SK-N-SH (cell line): ENCODE results near the gene MAGI2. TPM values are rescaled to one million over a fixed set of nuclear protein-coding genes. Genes with fewer than 3 reads are reported as not detected.

Experiments used
- CTCF ChIA-PET: fragments of 300-600, 350-600 bp; formaldehyde crosslinking; extraction: SDS; loops from one replicate; lab custom pipeline; 2021; lab: Yijun Ruan, JAX
- POLR2A ChIA-PET: fragments of 350-600 bp; sonication (Branson Sonifier 250); formaldehyde crosslinking; extraction: SDS; loops from one replicate; lab custom pipeline; 2020; ENCODE audit warnings: antibody characterized with exemption, inconsistent platforms; lab: Yijun Ruan, JAX
- DNase-seq: peaks from one replicate; pipeline ENCODE4 v3.0.0; 2012
- H2AFZ ChIP-seq: fragments of 200-600 bp; sonication (generic); 2 replicates; pipeline ENCODE4 v1.8.1; 2016; ENCODE audit warnings: antibody characterized with exemption, mild to moderate bottlenecking, low read depth
- H3F3A ChIP-seq: fragments of 200-600 bp; sonication (generic); replicated peaks from 2 replicates; pipeline ENCODE3; 2016; ENCODE audit warnings: antibody characterized with exemption, mild to moderate bottlenecking; ENCODE audit not compliant: insufficient read depth
- H3K27ac ChIP-seq, 2 experiments: fragments of 200-500 bp in 1 of 2; fragments of 200-600 bp in 1 of 2; sonication (Bioruptor generic) in 1 of 2; sonication (generic), shearing (Covaris generic) in 1 of 2; 2 replicates each; pipeline versions ENCODE4 v1.5.1 to v1.6.1; 2014 to 2016; ENCODE audit warnings: low read depth in 2 of 2, inconsistent platforms in 1 of 2, low read length in 1 of 2, mild to moderate bottlenecking in 1 of 2, mixed read lengths in 1 of 2
- H3K27me3 ChIP-seq: fragments of 200-600 bp; sonication (generic), shearing (Covaris generic); 2 replicates; pipeline ENCODE4 v1.6.1; 2016; ENCODE audit warnings: mixed run types; ENCODE audit not compliant: insufficient read depth
- H3K36me3 ChIP-seq, 2 experiments: fragments of 200-500 bp in 1 of 2; fragments of 200-600 bp in 1 of 2; sonication (Bioruptor generic) in 1 of 2; sonication (generic) in 1 of 2; replicated peaks in 1 of 2; 2 replicates each; pipeline versions ENCODE3 to v1.5.1; 2014 to 2016; ENCODE audit warnings: low read length in 1 of 2, mild to moderate bottlenecking in 1 of 2; ENCODE audit not compliant: insufficient read depth in 2 of 2, control insufficient read depth in 1 of 2
- H3K4me1 ChIP-seq, 2 experiments: fragments of 200-500 bp in 1 of 2; fragments of 200-600 bp in 1 of 2; sonication (Bioruptor generic) in 1 of 2; sonication (generic), shearing (Covaris generic) in 1 of 2; 2 replicates each; pipeline versions ENCODE4 v1.5.1 to v1.6.1; 2014 to 2016; ENCODE audit warnings: low read depth in 1 of 2, low read length in 1 of 2, mixed run types in 1 of 2; ENCODE audit not compliant: insufficient read depth in 2 of 2, control insufficient read depth in 1 of 2
- H3K4me2 ChIP-seq: fragments of 200-600 bp; sonication (generic), shearing (Covaris generic); 2 replicates; pipeline ENCODE4 v1.6.1; 2017; ENCODE audit warnings: mixed run types
- H3K4me3 ChIP-seq, 2 experiments: fragments of 200-500 bp in 1 of 2; fragments of 200-600 bp in 1 of 2; sonication (Bioruptor generic) in 1 of 2; sonication (generic), shearing (Covaris generic) in 1 of 2; 2 replicates each; pipeline versions ENCODE4 v1.5.1 to v1.8.1; 2014 to 2016; ENCODE audit warnings: low read depth in 2 of 2, inconsistent platforms in 1 of 2, low read length in 1 of 2, mild to moderate bottlenecking in 1 of 2, mixed read lengths in 1 of 2, moderate library complexity in 1 of 2
- H3K79me2 ChIP-seq: fragments of 200-600 bp; sonication (generic); 2 replicates; pipeline ENCODE4 v1.8.1; 2017; ENCODE audit warnings: mild to moderate bottlenecking; ENCODE audit not compliant: insufficient read depth
- H3K9ac ChIP-seq: fragments of 200-600 bp; sonication (generic); 2 replicates; pipeline ENCODE4 v1.6.1; 2017; ENCODE audit warnings: mixed run types
- H3K9me2 ChIP-seq: fragments of 200-600 bp; sonication (generic); 2 replicates; pipeline ENCODE4 v1.6.1; 2017; ENCODE audit warnings: mixed run types
- H3K9me3 ChIP-seq: fragments of 200-600 bp; sonication (generic); 2 replicates; pipeline ENCODE4 v1.6.1; 2017; ENCODE audit warnings: mixed run types, mild to moderate bottlenecking, moderate library complexity
- H4K20me1 ChIP-seq: fragments of 200-600 bp; sonication (generic); 2 replicates; pipeline ENCODE4 v1.6.1; 2017; ENCODE audit warnings: mild to moderate bottlenecking, mixed run types; ENCODE audit not compliant: insufficient read depth
- ELF1 ChIP-seq: IDR thresholded peaks from 2 replicates; pipeline ENCODE4 v1.4.0; 2012
- EP300 ChIP-seq, 2 experiments: IDR thresholded peaks; 2 replicates each; pipeline versions ENCODE4 v1.4.0 to v1.6.1; 2012; ENCODE audit warnings: borderline replicate concordance in 1 of 2, low read depth in 1 of 2, low read length in 1 of 2
- POLR2AphosphoS5 ChIP-seq: IDR thresholded peaks from 2 replicates; pipeline ENCODE4 v1.6.1; 2012; ENCODE audit warnings: low read depth, low read length
- RAD21 ChIP-seq: IDR thresholded peaks from 2 replicates; pipeline ENCODE4 v1.6.1; 2012; ENCODE audit warnings: mild to moderate bottlenecking, low read length
- SIN3A ChIP-seq: IDR thresholded peaks from 2 replicates; pipeline ENCODE4 v1.6.1; 2012; ENCODE audit warnings: low read depth, mild to moderate bottlenecking, low read length, moderate library complexity, borderline replicate concordance
- SMC3 ChIP-seq: IDR thresholded peaks from 2 replicates; pipeline ENCODE4 v1.6.1; 2012; ENCODE audit warnings: low read depth, low read length, improper control_type of control experiment
- YY1 ChIP-seq: IDR thresholded peaks from 2 replicates; pipeline ENCODE4 v1.4.0; 2012; ENCODE audit warnings: low read depth, mild to moderate bottlenecking
- WGBS: methylation state at CpG from one replicate; pipeline ENCODE4 v1.1.6; 2017; ENCODE audit warnings: low lambda C conversion rate; 5-methylcytosine and 5-hydroxymethylcytosine counted together
- polyA plus RNA-seq, 3 experiments: library from polyadenylated mRNA; depleted of rRNA; stranded (reverse); fragments of >200 nt; gene quantifications; 2 replicates each; pipeline ENCODE4 v1.2.3, GENCODE V29; 2012

MAGI2 gene
- polyA plus RNA-seq, 1 of the 3 experiments (the other 2 are of a cell fraction), result 1.1 TPM

DNA sequence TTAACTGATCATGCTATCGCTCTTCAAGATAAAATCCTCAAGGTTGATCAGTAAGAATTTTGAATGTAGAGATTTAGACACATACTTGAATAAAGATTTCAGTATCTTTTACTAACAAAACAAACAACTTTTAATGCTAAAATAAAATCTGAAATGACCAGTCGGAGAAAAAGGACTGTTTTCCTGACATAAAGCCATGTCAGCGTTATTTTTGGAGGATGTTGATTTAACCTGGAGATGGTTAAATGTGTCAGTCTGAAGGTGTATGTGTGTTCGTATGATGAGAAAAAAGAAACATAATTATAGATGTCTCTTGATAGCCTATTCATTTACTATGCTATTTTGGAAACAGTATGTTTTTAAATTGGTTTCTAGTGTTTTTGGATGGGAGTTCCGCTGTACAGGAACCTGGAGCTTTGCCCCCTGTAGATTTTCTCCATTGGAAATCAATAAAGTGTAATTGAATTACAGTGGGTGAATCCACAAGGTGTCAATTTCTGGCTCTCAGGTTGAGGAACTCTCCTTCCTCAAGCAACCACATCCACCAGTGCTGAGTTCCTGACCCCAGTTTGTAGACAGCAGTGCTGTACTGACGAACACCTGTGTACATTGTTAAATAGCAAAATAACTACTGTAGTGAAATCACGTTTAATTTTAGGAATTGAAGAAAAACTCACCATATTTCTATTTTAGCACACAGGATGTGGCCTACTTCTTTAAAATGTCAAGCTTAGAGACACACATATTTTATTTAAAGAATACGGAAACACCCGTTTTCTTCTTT lies 670.1 kb downstream of the MAGI2 start:
- no peak overlapping the region for H3K9ac ChIP-seq
- H4K20me1 ChIP-seq, result no peaks in the 10 kb centered on the region
- no peaks in the 10 kb centered on the region for H3K79me2 ChIP-seq
- no peaks in the 10 kb centered on the region for H3K27me3 ChIP-seq
- no peaks in the 10 kb centered on the region for H3K9me3 ChIP-seq
- ChIA-PET POLR2A (no interaction called here), CTCF (interaction anchor here (0.7 to 1.4 kb wide), 2 partner anchors 11 to 13 kb away, joined by 3 read pairs; no protein-coding TSS in a partner anchor)
- no peak overlapping the region for H3K4me2 ChIP-seq
- H2AFZ ChIP-seq, result no peak overlapping the region
- no peak overlapping the region for H3K27ac ChIP-seq
- no peak for DNase-seq
- H3K4me1 ChIP-seq, result no peaks in the 10 kb centered on the region; a peak in 2 of 4 replicates
- 83% methylated on average over 9 of the region's 9 CpGs for whole genome bisulfite sequencing
- H3K36me3 ChIP-seq, result no peaks in the 10 kb centered on the region
- no peak overlapping the region for H3K4me3 ChIP-seq
- H3K9me2 ChIP-seq, result no peaks in the 10 kb centered on the region
- no peaks in the 10 kb centered on the region for H3F3A ChIP-seq
- TF ChIP-seq ELF1, result no peak
- no peak for TF ChIP-seq EP300 (IDR thresholded peaks at IDR 0.05; ENCODE audit: borderline replicate concordance in 1 of 2, low read depth in 1 of 2, low read length in 1 of 2)

DNA sequence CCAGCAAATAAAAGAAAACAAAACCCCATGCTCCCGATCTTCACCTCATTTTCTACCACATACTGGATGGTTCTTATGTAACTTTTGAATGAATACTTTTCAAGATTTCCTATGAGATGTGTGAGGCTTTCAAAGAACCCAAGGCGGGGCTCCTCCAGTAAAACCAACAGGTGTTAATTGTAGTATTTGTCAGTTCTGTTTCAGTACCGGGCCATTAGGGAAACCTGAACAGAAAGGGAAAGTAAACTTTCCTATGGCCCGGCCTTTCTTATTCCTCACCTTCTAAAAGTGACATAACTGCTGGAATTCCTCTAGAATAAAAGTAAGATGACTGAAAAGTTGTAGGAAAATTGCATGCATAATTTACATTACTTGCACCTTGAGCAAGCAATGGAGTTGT lies 672.9 kb downstream of the MAGI2 start:
- Histone ChIP-seq H3K27ac (no peak overlapping the region), H3K9me2 (no peaks in the 10 kb centered on the region), H2AFZ (no peak overlapping the region), H3K36me3 (no peaks in the 10 kb centered on the region), H3K9ac (no peak overlapping the region), H3K4me3 (no peak overlapping the region), H3K4me1 (0 out of 4 replicates have a peak, but pooled peaks cover 0 to 3% of the 10 kb centered on the region in 2 experiments), H4K20me1 (no peaks in the 10 kb centered on the region), H3K27me3 (no peaks in the 10 kb centered on the region), H3K79me2 (no peaks in the 10 kb centered on the region), H3F3A (no peaks in the 10 kb centered on the region), H3K9me3 (no peaks in the 10 kb centered on the region), H3K4me2 (no peak overlapping the region)
- CTCF ChIA-PET, result interaction anchor here (1.4 to 1.5 kb wide), 2 partner anchors 11 to 759 kb away, joined by 3 to 9 read pairs; no protein-coding TSS in a partner anchor
- 75% methylated on average over 4 of the region's 4 CpGs for WGBS
- POLR2A ChIA-PET, result no interaction called here
- no peak for DNase-seq
- no peak for TF ChIP-seq YY1

DNA sequence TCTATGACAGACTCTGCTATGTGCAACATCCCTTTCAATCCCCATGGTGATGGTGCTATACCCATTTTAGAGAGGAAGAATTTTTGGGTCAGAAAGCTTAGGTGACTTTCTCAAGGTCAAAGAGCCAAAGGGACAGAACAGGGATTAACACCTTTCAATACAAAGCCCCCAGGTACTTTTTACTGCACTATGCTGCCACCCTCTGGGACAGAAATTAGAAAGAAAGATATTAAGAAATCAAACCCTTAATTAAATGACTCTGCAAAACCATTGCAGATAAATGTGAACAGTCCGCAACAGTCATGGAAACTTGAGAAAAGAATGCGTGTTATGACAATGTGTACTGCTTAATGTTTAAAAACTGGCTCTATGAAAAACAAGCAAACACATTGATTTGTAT lies 673.7 kb downstream of the MAGI2 start:
- CTCF ChIA-PET, result interaction anchor here (0.5 to 1.5 kb wide), 3 partner anchors 10 to 759 kb away, joined by 3 to 9 read pairs (median 3); no protein-coding TSS in a partner anchor

More for the DNA sequence above, 673.7 kb downstream of the MAGI2 start:
- POLR2A ChIA-PET, result no interaction called here
- no peak overlapping the region for H3K4me2 ChIP-seq
- H4K20me1 ChIP-seq, result no peaks in the 10 kb centered on the region
- TF ChIP-seq POLR2AphosphoS5 (no peak), RAD21 (peak; percentile 56), SMC3 (peak; percentile 6; the same call in 1 of the 2 replicates), SIN3A (no peak)
- TF ChIP-seq, all 33 proteins: peak for 2
- Histone ChIP-seq H3K9me2 (no peaks in the 10 kb centered on the region), H3K9ac (no peak overlapping the region), H3K27ac (no peak overlapping the region), H3K4me3 (no peak overlapping the region), H3F3A (no peaks in the 10 kb centered on the region), H3K9me3 (no peaks in the 10 kb centered on the region), H3K79me2 (no peaks in the 10 kb centered on the region), H3K36me3 (no peaks in the 10 kb centered on the region), H2AFZ (no peak overlapping the region), H3K4me1 (0 out of 4 replicates have a peak, but pooled peaks cover 0 to 3% of the 10 kb centered on the region in 2 experiments), H3K27me3 (no peaks in the 10 kb centered on the region)
- WGBS, result 89% methylated on average over 2 of the region's 2 CpGs
- no peak for DNase-seq
